Measurements from ENCODE around the gene CHTF8.

GRCh38 chr16:69133373-69133954, 1.1 kb upstream of the CHTF8 start:
- no peak for TF ChIP-seq CTCF (IDR thresholded peaks at IDR 0.05; ENCODE audit: insufficient read depth, low read depth, low read length)
- no peak for TF ChIP-seq EZH2 (IDR thresholded peaks at IDR 0.05; ENCODE audit: insufficient read depth, low read length)
